HepG2 (cell line): ENCODE data around the gene KIF2C. TPM values are rescaled to one million over a fixed set of nuclear protein-coding genes. Genes with fewer than 3 reads are reported as not detected.

Experiments
- AGO1 ChIP-seq: fragments of 200-400 bp; formaldehyde crosslinking; IDR thresholded peaks from 2 replicates; pipeline ENCODE4 v1.6.1; 2017; ENCODE audit warnings: mild to moderate bottlenecking, low read depth, low read length, moderate library complexity; ENCODE audit not compliant: poor library complexity, severe bottlenecking
- ARID5B ChIP-seq: IDR thresholded peaks from 2 replicates; pipeline ENCODE4 v1.4.0; 2020; ENCODE audit warnings: mild to moderate bottlenecking, missing genetic modification reagents
- BCL6 ChIP-seq: IDR thresholded peaks from 2 replicates; pipeline ENCODE4 v1.6.1; 2016; ENCODE audit warnings: missing genetic modification reagents, missing compliant biosample characterization
- CENPT ChIP-seq: sonication (generic); formaldehyde crosslinking; IDR thresholded peaks from 2 replicates; pipeline ENCODE4 v1.8.0; 2022; ENCODE audit warnings: low read depth, mild to moderate bottlenecking, moderate library complexity, missing genetic modification reagents
- DMAP1 ChIP-seq: IDR thresholded peaks from 2 replicates; pipeline ENCODE4 v1.6.1; 2016
- E2F1 ChIP-seq: sonication (generic); formaldehyde crosslinking; IDR thresholded peaks from 2 replicates; pipeline ENCODE4 v1.5.0; 2020; ENCODE audit warnings: missing genetic modification reagents
- ELF3 ChIP-seq: IDR thresholded peaks from 2 replicates; pipeline ENCODE4 v1.6.1; 2016; ENCODE audit warnings: missing genetic modification reagents, missing compliant biosample characterization
- GTF3A ChIP-seq: sonication (generic); formaldehyde crosslinking; conservative IDR thresholded peaks from 2 replicates; pipeline ENCODE4 v1.4.0; 2020; ENCODE audit warnings: mild to moderate bottlenecking, missing genetic modification reagents
- HDAC2 ChIP-seq: sonication (generic); formaldehyde crosslinking; IDR thresholded peaks from 2 replicates; pipeline ENCODE4 v1.4.0; 2020; ENCODE audit warnings: missing genetic modification reagents
- ISL2 ChIP-seq: sonication (generic); formaldehyde crosslinking; IDR thresholded peaks from 2 replicates; pipeline ENCODE4 v1.5.0; 2020; ENCODE audit warnings: missing genetic modification reagents
- MAFF ChIP-seq: IDR thresholded peaks from 2 replicates; pipeline ENCODE4 v1.6.1; 2011; ENCODE audit warnings: low read depth, low read length, improper control_type of control experiment
- MAX ChIP-seq: IDR thresholded peaks from 2 replicates; pipeline ENCODE4 v1.6.1; 2012; ENCODE audit warnings: inconsistent platforms
- MIXL1 ChIP-seq: IDR thresholded peaks from 2 replicates; pipeline ENCODE4 v1.6.1; 2016
- NONO ChIP-seq, 2 experiments: fragments of 450-650 bp in 1 of 2; sonication (generic) in 1 of 2; formaldehyde crosslinking in 1 of 2; IDR thresholded peaks in 1 of 2; conservative IDR thresholded peaks in 1 of 2; 2 replicates each; pipeline versions ENCODE4 v1.6.1 to v1.8.0; 2017 to 2022; ENCODE audit warnings: mild to moderate bottlenecking in 1 of 2, missing genetic modification reagents in 1 of 2, moderate library complexity in 1 of 2
- NR2F6 ChIP-seq, 2 experiments: IDR thresholded peaks; 2 replicates each; pipeline ENCODE4 v1.6.1; 2016; ENCODE audit warnings: antibody characterized with exemption in 1 of 2, mild to moderate bottlenecking in 1 of 2
- PBX2 ChIP-seq: IDR thresholded peaks from 2 replicates; pipeline ENCODE4 v1.6.1; 2016; ENCODE audit warnings: control low read depth
- TAF1 ChIP-seq: sonication (generic); formaldehyde crosslinking; IDR thresholded peaks from 2 replicates; pipeline ENCODE4 v1.4.0; 2020; ENCODE audit warnings: missing genetic modification reagents
- TEAD2 ChIP-seq: sonication (generic); formaldehyde crosslinking; IDR thresholded peaks from 2 replicates; pipeline ENCODE4 v1.9.0; 2021; ENCODE audit warnings: missing genetic modification reagents
- ZFAT ChIP-seq: sonication (generic); formaldehyde crosslinking; conservative IDR thresholded peaks from 2 replicates; pipeline ENCODE4 v1.8.1; 2023; ENCODE audit warnings: missing genetic modification reagents, inconsistent platforms
- ZNF24 ChIP-seq: fragments of 450-650 bp; IDR thresholded peaks from 2 replicates; pipeline ENCODE4 v1.6.1; 2017; ENCODE audit warnings: antibody characterized with exemption, mild to moderate bottlenecking
- ZNF333 ChIP-seq: sonication (generic); formaldehyde crosslinking; IDR thresholded peaks from 2 replicates; pipeline ENCODE4 v1.4.0; 2020; ENCODE audit warnings: mild to moderate bottlenecking, missing genetic modification reagents, borderline replicate concordance
- ZNF33A ChIP-seq: sonication (generic); formaldehyde crosslinking; IDR thresholded peaks from 2 replicates; pipeline ENCODE4 v1.5.1; 2020; ENCODE audit warnings: missing genetic modification reagents, mild to moderate bottlenecking, moderate library complexity, borderline replicate concordance
- ZNF446 ChIP-seq: sonication (generic); formaldehyde crosslinking; IDR thresholded peaks from 2 replicates; pipeline ENCODE4 v1.5.0; 2020; ENCODE audit warnings: mild to moderate bottlenecking, missing genetic modification reagents
- ZNF709 ChIP-seq: sonication (generic); formaldehyde crosslinking; IDR thresholded peaks from 2 replicates; pipeline ENCODE4 v1.5.0; 2020; ENCODE audit warnings: mild to moderate bottlenecking, missing genetic modification reagents
- ZNF780A ChIP-seq: sonication (generic); formaldehyde crosslinking; IDR thresholded peaks from 2 replicates; pipeline ENCODE4 v1.8.0; 2022; ENCODE audit warnings: mild to moderate bottlenecking, missing genetic modification reagents, moderate library complexity
- polyA plus RNA-seq, 8 experiments: library from polyadenylated mRNA; depleted of rRNA in 3 of 8; stranded (reverse) in 7 of 8; unstranded in 1 of 8; fragments of >200 nt; fragmentation: Illumina TruSeq in 4 of 8; extraction: Trizol in 4 of 8; gene quantifications; 2 replicates each; pipeline versions ENCODE4 v1.2.1 to v1.2.3, GENCODE V29; 2011 to 2016; ENCODE audit warnings: low read depth in 4 of 8, missing spikeins in 1 of 8, mixed read lengths in 1 of 8; ENCODE audit not compliant: insufficient read depth in 1 of 8
- total RNA-seq, 5 experiments: library from RNA; depleted of rRNA; stranded (reverse); fragments of >200 nt; fragmentation: Illumina TruSeq; extraction: Trizol; gene quantifications; 2 replicates each; pipeline ENCODE4 v1.2.3, GENCODE V29; 2016; ENCODE audit warnings: low read depth in 1 of 5

The KIF2C gene
- total and polyA plus RNA-seq, 2 of the 13 experiments (the other 11 are each of a cell fraction or from before 2014, with no cell fraction given) = 29.7 to 53.7 TPM

GRCh38 chr1:44721485-44722361 is 17.9 kb upstream of the KIF2C start (continued):
- TF ChIP-seq TAF1 (CRISPR knock-in tag) = peak; percentile 49; the same call in 1 of the 2 replicates
- TF ChIP-seq ISL2 (CRISPR knock-in tag) = peak; percentile 51; the same call in 1 of the 2 replicates
- TF ChIP-seq NONO (IDR thresholded peaks at IDR 0.05) = peak; percentile 74; the same call in 1 of the 2 replicates
- peak; percentile 68 for TF ChIP-seq NONO (CRISPR knock-in tag; conservative IDR thresholded peaks at IDR 0.05)
- TF ChIP-seq ZNF24 = 0 out of 2 replicates have a peak, but pooled peaks have one; percentile 31
- TF ChIP-seq ZNF33A = no peak
- TF ChIP-seq BCL6 (CRISPR knock-in tag) = peak; percentile 64
- peak; percentile 46; the same call in 1 of the 2 replicates for TF ChIP-seq ARID5B (CRISPR knock-in tag)
- no peak for TF ChIP-seq PBX2 (CRISPR knock-in tag)
- TF ChIP-seq MAFF = no peak
- TF ChIP-seq ZNF333 (CRISPR knock-in tag) = no peak
- TF ChIP-seq NR2F6 (IDR thresholded peaks at IDR 0.05) = peak; percentile 44
- peak; percentile 56 for TF ChIP-seq NR2F6 (CRISPR knock-in tag; IDR thresholded peaks at IDR 0.05)
- TF ChIP-seq ELF3 (CRISPR knock-in tag) = peak; percentile 34; the same call in 1 of the 2 replicates
- peak; percentile 91; the same call in 1 of the 2 replicates for TF ChIP-seq CENPT (CRISPR knock-in tag)
- TF ChIP-seq ZNF780A = no peak
- TF ChIP-seq AGO1 = no peak
- no peak for TF ChIP-seq GTF3A (CRISPR knock-in tag)
- peak; percentile 84 for TF ChIP-seq MIXL1 (CRISPR knock-in tag)
- TF ChIP-seq E2F1 (CRISPR knock-in tag) = peak; percentile 36; the same call in 1 of the 2 replicates
- TF ChIP-seq TEAD2 (CRISPR knock-in tag) = no peak
- TF ChIP-seq ZFAT (CRISPR knock-in tag) = 0 out of 2 replicates have a peak, but pooled peaks have one; percentile 13
- TF ChIP-seq ZNF709 (CRISPR knock-in tag) = no peak; the same call in 1 of the 2 replicates
- peak; percentile 28; the same call in 1 of the 2 replicates for TF ChIP-seq HDAC2
- TF ChIP-seq ZNF446 (CRISPR knock-in tag) = no peak
- TF ChIP-seq MAX = peak; percentile 73
- TF ChIP-seq DMAP1 (CRISPR knock-in tag) = no peak; the same call in 1 of the 2 replicates
